C4-2B (cell line): ENCODE results near the gene ZNF219.

Experiments used
- CTCF ChIP-seq: fragments of 450-650 bp; conservative IDR thresholded peaks from 2 replicates; pipeline ENCODE4 v1.5.1; 2017; ENCODE audit warnings: mild to moderate bottlenecking
- ZFX ChIP-seq: fragments of 450-650 bp; IDR thresholded peaks from 2 replicates; pipeline ENCODE4 v1.6.1; 2017

GRCh38 chr14:21070083-21070609 lies 28.3 kb downstream of the ZNF219 start, which contains the start of gene ARHGEF40:
- TF ChIP-seq CTCF (no peak), ZFX (peak; percentile 48; the same call in 1 of the 2 replicates)
